Hepatic stellate cell (primary cell): Measurements from ENCODE around the gene ID3.
"Not testable (repeated sequence)": the region's sequence is repeated elsewhere in the genome, so short reads cannot be mapped to it uniquely, and the experiment has no call there.

Source experiments
- DNase-seq: peaks from one replicate; pipeline ENCODE4 v3.0.0; 2011; ENCODE audit warnings: low spot score

ID3 gene

GRCh38 chr1:23588749-23589548 lies 29.6 kb upstream of the ID3 start:
- DNase-seq = no peak

GRCh38 chr1:23585321-23586022 lies 26.2 kb upstream of the ID3 start:
- peak; percentile 81 for DNase-seq

- DNase-seq = not testable (repeated sequence)
Measured at GRCh38 chr1:23583727-23584126, 24.4 kb upstream of the ID3 start.

- no peak for DNase-seq
Measured at GRCh38 chr1:23582820-23583219, 23.5 kb upstream of the ID3 start.

- DNase-seq = peak; percentile 85
Measured at GRCh38 chr1:23581219-23581618, 21.9 kb upstream of the ID3 start.

GRCh38 chr1:23578997-23579363 lies 19.7 kb upstream of the ID3 start:
- no peak for DNase-seq

- no peak for DNase-seq
Measured at GRCh38 chr1:23578311-23578996, 19.2 kb upstream of the ID3 start.

GRCh38 chr1:23577056-23578004 lies 18.0 kb upstream of the ID3 start:
- peak; percentile 66 for DNase-seq

- DNase-seq = no peak
Measured at GRCh38 chr1:23576338-23577055, 17.2 kb upstream of the ID3 start.

GRCh38 chr1:23575226-23575810 lies 16.0 kb upstream of the ID3 start:
- DNase-seq = no peak

- no peak for DNase-seq
Measured at GRCh38 chr1:23574265-23574754, 15.0 kb upstream of the ID3 start.

GRCh38 chr1:23573574-23574182 lies 14.4 kb upstream of the ID3 start:
- DNase-seq = no peak

- no peak for DNase-seq
Measured at GRCh38 chr1:23571465-23571864, 12.2 kb upstream of the ID3 start.

- no peak for DNase-seq
Measured at GRCh38 chr1:23570001-23570691, 10.8 kb upstream of the ID3 start.

- no peak for DNase-seq
Measured at GRCh38 chr1:23568608-23569383, 9.5 kb upstream of the ID3 start.

- no peak for DNase-seq
Measured at GRCh38 chr1:23567996-23568607, 8.8 kb upstream of the ID3 start.

GRCh38 chr1:23567629-23567995 lies 8.3 kb upstream of the ID3 start:
- DNase-seq = no peak

- DNase-seq = no peak
Measured at GRCh38 chr1:23566304-23566703, 7.0 kb upstream of the ID3 start.
